Spleen (tissue), 11 donors: ENCODE data around the gene AFAP1. TPM values are rescaled to one million over a fixed set of nuclear protein-coding genes. Genes with fewer than 3 reads are reported as not detected.

Experiments
- DNase-seq: peaks from one replicate; pipeline ENCODE4 v3.0.0-alpha.2; 2020
- H3K27ac ChIP-seq, 8 donors: fragments of 200-600 bp; sonication (generic) in 7 of 8; 1 replicate in 4 of 8; 2 replicates in 4 of 8; pipeline versions ENCODE4 v1.5.0 to v1.8.0; 2016 to 2021; ENCODE audit warnings: inconsistent platforms in 4 of 8, mild to moderate bottlenecking in 4 of 8, moderate library complexity in 1 of 8
- H3K27me3 ChIP-seq, 7 donors: fragments of 200-600 bp; sonication (generic) in 6 of 7; replicated peaks in 1 of 7; 1 replicate in 4 of 7; 2 replicates in 3 of 7; pipeline versions ENCODE4 v1.5.0 to v1.8.0; 2016 to 2021; ENCODE audit warnings: inconsistent platforms in 3 of 7, mild to moderate bottlenecking in 1 of 7
- H3K36me3 ChIP-seq, 6 donors: fragments of 200-600 bp; sonication (generic) in 5 of 6; 1 replicate in 4 of 6; 2 replicates in 2 of 6; pipeline versions ENCODE4 v1.5.0 to v1.8.0; 2016 to 2021; ENCODE audit warnings: inconsistent platforms in 2 of 6
- H3K4me1 ChIP-seq, 6 donors: fragments of 200-600 bp; sonication (generic) in 5 of 6; 1 replicate in 3 of 6; 2 replicates in 3 of 6; pipeline versions ENCODE4 v1.5.0 to v1.8.0; 2016 to 2021; ENCODE audit warnings: inconsistent platforms in 3 of 6
- H3K4me3 ChIP-seq, 8 donors: fragments of 200-600 bp; sonication (generic) in 7 of 8; 1 replicate in 4 of 8; 2 replicates in 4 of 8; pipeline versions ENCODE4 v1.5.0 to v1.8.0; 2016 to 2021; ENCODE audit warnings: inconsistent platforms in 4 of 8, mild to moderate bottlenecking in 4 of 8, moderate library complexity in 2 of 8
- H3K9me3 ChIP-seq, 8 donors: fragments of 200-600 bp; sonication (generic) in 7 of 8; 1 replicate in 4 of 8; 2 replicates in 4 of 8; pipeline versions ENCODE4 v1.5.0 to v1.8.0; 2016 to 2021; ENCODE audit warnings: inconsistent platforms in 4 of 8
- CTCF ChIP-seq, 11 experiments: fragments of 200-600 bp in 7 of 11; fragments of 450-650 bp in 4 of 11; sonication (generic) in 4 of 11; IDR thresholded peaks in 8 of 11; conservative IDR thresholded peaks in 3 of 11; 1 replicate in 7 of 11; 2 replicates in 4 of 11; pipeline versions ENCODE4 v1.4.0 to v1.8.0; 2016 to 2021; ENCODE audit warnings: antibody characterized with exemption in 11 of 11, inconsistent platforms in 4 of 11, mild to moderate bottlenecking in 1 of 11
- POLR2A ChIP-seq, 3 donors: fragments of 450-650 bp; IDR thresholded peaks; one replicate each; pipeline ENCODE4 v1.5.1; 2017; ENCODE audit warnings: antibody characterized with exemption in 3 of 3, mild to moderate bottlenecking in 1 of 3
- POLR2AphosphoS5 ChIP-seq, 3 donors: sonication (generic); formaldehyde crosslinking; IDR thresholded peaks; one replicate each; pipeline ENCODE4 v1.5.1; 2017; ENCODE audit warnings: antibody characterized with exemption in 3 of 3
- WGBS, 5 donors: extraction: QIAGEN DNeasy Blood & Tissue Kit in 3 of 5; methylation state at CpG; one replicate each; pipeline versions ENCODE4 v1.1.5 to v1.1.7; 2013 to 2018; 5-methylcytosine and 5-hydroxymethylcytosine counted together
- intact Hi-C: fragments of 100-400 bp; cut with DNase I; formaldehyde crosslinking; loops from one replicate; pipeline ENCODE4 v1.15.0; 2023; ENCODE audit warnings: low total_unique reads
- polyA plus RNA-seq, 3 donors: library from polyadenylated mRNA; stranded (reverse); fragments of 200-250 nt; gene quantifications; one replicate each; pipeline ENCODE4 v1.2.1, GENCODE V29; 2013
- total RNA-seq, 7 donors: library from RNA; depleted of rRNA in 3 of 7; stranded (reverse); fragments of >200 nt in 3 of 7; fragmentation: NEBNext Ultra II Directional in 4 of 7; extraction: Animal tissue kit (Norgen Biotek cat#: 25700) in 4 of 7; gene quantifications; one replicate each; pipeline versions ENCODE4 v1.1.0 to v1.2.1, GENCODE V29; 2016 to 2021
- donor health status: healthy with polysubstance abuse.
- donor health status: DM: no; HTN: no; CAD: no; lungs with moderate emphysema.
- donor health status: DM: no; HTN: no; CAD: no.
- donor health status: Bipolar disorder and iron deficiency.
- donor health status: healthy.
- donor health status: DM: no; HTN: no; CAD: no.
- donor health status: DM: yes; HTN: yes; CAD: no.

The AFAP1 gene
- total and polyA plus RNA-seq, 10 donors: 1.6 to 29.2 (median 12.1) TPM

GRCh38 chr4:7739077-7739917, 200.4 kb downstream of the AFAP1 start:
- intact Hi-C loops: no loop called here
- 88 to 95% (median 89%) methylated on average over 24 to 37 of the region's 37 CpGs for WGBS, 5 donors
- Histone ChIP-seq H3K9me3 (peaks cover 0 to 8% (median 0%) of the 10 kb centered on the region in 8 donors), H3K4me1 (peaks cover 0 to 15% (median 0%) of the 10 kb centered on the region in 6 donors), H3K27me3 (peaks cover 0 to 44% (median 0%) of the 10 kb centered on the region in 7 donors), H3K27ac (no peak overlapping the region), H3K36me3 (no peaks in the 10 kb centered on the region), H3K4me3 (no peak overlapping the region)
- DNase-seq: no peak
- TF ChIP-seq POLR2A (IDR thresholded peaks at IDR 0.05) (no peak), POLR2AphosphoS5 (IDR thresholded peaks at IDR 0.05) (no peak), CTCF (IDR thresholded peaks at IDR 0.05 in 8 of 11, conservative IDR thresholded peaks at IDR 0.05 in 3 of 11) (no peak)

- Histone ChIP-seq H3K27ac (no peak overlapping the region), H3K4me1 (peaks cover 0 to 11% (median 0%) of the 10 kb centered on the region in 6 donors), H3K36me3 (no peaks in the 10 kb centered on the region), H3K4me3 (no peak overlapping the region), H3K27me3 (peaks cover 0 to 51% (median 0%) of the 10 kb centered on the region in 7 donors), H3K9me3 (peaks cover 0 to 8% (median 0%) of the 10 kb centered on the region in 8 donors)
- intact Hi-C loops: no loop called here
- WGBS, 5 donors: 82 to 91% (median 87%) methylated on average over 16 to 32 of the region's 32 CpGs
- TF ChIP-seq POLR2AphosphoS5 (IDR thresholded peaks at IDR 0.05): no peak
- TF ChIP-seq POLR2A (IDR thresholded peaks at IDR 0.05): no peak
- no peak for TF ChIP-seq CTCF (IDR thresholded peaks at IDR 0.05 in 8 of 11, conservative IDR thresholded peaks at IDR 0.05 in 3 of 11)
- DNase-seq: peak; percentile 66
These were observed 201.1 kb downstream of the AFAP1 start for GRCh38 chr4:7738458-7739076.

GRCh38 chr4:7737752-7738457, 201.8 kb downstream of the AFAP1 start:
- intact Hi-C loops: no loop called here
- H3K36me3 ChIP-seq: no peaks in the 10 kb centered on the region
- peak; percentile 68 for DNase-seq
- peaks cover 0 to 57% (median 0%) of the 10 kb centered on the region in 7 donors for H3K27me3 ChIP-seq
- WGBS, 5 donors: 88 to 94% (median 92%) methylated on average over 9 to 19 of the region's 19 CpGs
- no peak overlapping the region for H3K4me3 ChIP-seq
- H3K9me3 ChIP-seq: peaks cover 0 to 8% (median 0%) of the 10 kb centered on the region in 8 donors
- H3K4me1 ChIP-seq: peaks cover 0 to 6% (median 0%) of the 10 kb centered on the region in 6 donors
- H3K27ac ChIP-seq: no peak overlapping the region
- TF ChIP-seq POLR2AphosphoS5 (IDR thresholded peaks at IDR 0.05): no peak

- H3K4me3 ChIP-seq: no peak overlapping the region
- DNase-seq: no peak
- peaks cover 0 to 6% (median 0%) of the 10 kb centered on the region in 6 donors for H3K4me1 ChIP-seq
- no peak overlapping the region for H3K27ac ChIP-seq
- WGBS, 5 donors: 72 to 82% (median 78%) methylated on average over 9 to 14 of the region's 14 CpGs
- intact Hi-C loops: no loop called here
- TF ChIP-seq CTCF (IDR thresholded peaks at IDR 0.05 in 8 of 11, conservative IDR thresholded peaks at IDR 0.05 in 3 of 11) (no peak), POLR2AphosphoS5 (IDR thresholded peaks at IDR 0.05) (no peak), POLR2A (IDR thresholded peaks at IDR 0.05) (no peak)
- H3K36me3 ChIP-seq: no peaks in the 10 kb centered on the region
- peaks cover 0 to 57% (median 0%) of the 10 kb centered on the region in 7 donors for H3K27me3 ChIP-seq
- peaks cover 0 to 8% (median 0%) of the 10 kb centered on the region in 8 donors for H3K9me3 ChIP-seq
These were observed 202.4 kb downstream of the AFAP1 start for GRCh38 chr4:7737268-7737645.
